NCI-H1417 treated with DMSO at 0.1 percent for 48 hours (cell line): ENCODE measurements around the gene RSPO3.
"Not testable (repeated sequence)": the region's sequence is repeated elsewhere in the genome, so short reads cannot be mapped to it uniquely, and the experiment has no call there.

ENCODE experiments used
- DNase-seq: peaks from one replicate; lab custom pipeline; 2025; lab: John Stamatoyannopoulos, UW

Gene RSPO3

GRCh38 chr6:127118298-127119101, at the start of gene RSPO3:
TSS of gene RSPO3 (plus strand) at chr6:127118671. CDS start at chr6:127119193, 522 bp downstream.
- no peak for DNase-seq

- no peak for DNase-seq
Observed at GRCh38 chr6:127069659-127070279, 48.7 kb upstream of the RSPO3 start.

GRCh38 chr6:127073222-127073621, 45.2 kb upstream of the RSPO3 start:
- DNase-seq = no peak

GRCh38 chr6:127076466-127076865, 42.0 kb upstream of the RSPO3 start:
- no peak for DNase-seq

GRCh38 chr6:127077886-127078285, 40.6 kb upstream of the RSPO3 start:
- DNase-seq = no peak

GRCh38 chr6:127078669-127079068, 39.8 kb upstream of the RSPO3 start:
- no peak for DNase-seq

- DNase-seq = no peak
Observed at GRCh38 chr6:127079681-127080080, 38.8 kb upstream of the RSPO3 start.

- DNase-seq = no peak
Observed at GRCh38 chr6:127080081-127080480, 38.4 kb upstream of the RSPO3 start.

GRCh38 chr6:127083231-127083962, 35.1 kb upstream of the RSPO3 start:
- DNase-seq = no peak

- no peak for DNase-seq
Observed at GRCh38 chr6:127083963-127084310, 34.5 kb upstream of the RSPO3 start.

- no peak for DNase-seq
Observed at GRCh38 chr6:127085181-127085580, 33.3 kb upstream of the RSPO3 start.

- DNase-seq = no peak
Observed at GRCh38 chr6:127090051-127090450, 28.4 kb upstream of the RSPO3 start.

GRCh38 chr6:127092466-127092865, 26.0 kb upstream of the RSPO3 start:
- no peak for DNase-seq

- DNase-seq = no peak
Observed at GRCh38 chr6:127094791-127095190, 23.7 kb upstream of the RSPO3 start.

- DNase-seq = no peak
Observed at GRCh38 chr6:127096167-127096566, 22.3 kb upstream of the RSPO3 start.

GRCh38 chr6:127097442-127097841, 21.0 kb upstream of the RSPO3 start:
- not testable (repeated sequence) for DNase-seq

GRCh38 chr6:127100510-127101140, 17.8 kb upstream of the RSPO3 start:
- DNase-seq = no peak

GRCh38 chr6:127102299-127102698, 16.2 kb upstream of the RSPO3 start:
- DNase-seq = no peak

- DNase-seq = no peak
Observed at GRCh38 chr6:127102859-127103258, 15.6 kb upstream of the RSPO3 start.

- no peak for DNase-seq
Observed at GRCh38 chr6:127103482-127103881, 15.0 kb upstream of the RSPO3 start.

- no peak for DNase-seq
Observed at GRCh38 chr6:127107916-127108315, 10.6 kb upstream of the RSPO3 start.

GRCh38 chr6:127110712-127111111, 7.8 kb upstream of the RSPO3 start:
- DNase-seq = no peak

GRCh38 chr6:127111526-127111925, 6.9 kb upstream of the RSPO3 start:
- DNase-seq = no peak
